Hematopoietic multipotent progenitor cell treated with erythropoietin and hydrocortisone succinate and interleukin-3 and kit ligand, for 17 days (in vitro differentiated cells): Measurements from ENCODE around the gene CALML5.

Source experiments
- DNase-seq: peaks from one replicate; pipeline ENCODE4 v3.0.0-alpha.2; 2015; ENCODE audit warnings: low spot score

The CALML5 gene

GRCh38 chr10:5500910-5501309, 1.5 kb upstream of the CALML5 start:
- no peak for DNase-seq

GRCh38 chr10:5500162-5500670, 846 bp upstream of the CALML5 start:
- DNase-seq: no peak

GRCh38 chr10:5498791-5499492, 428 bp downstream of the CALML5 start:
- no peak for DNase-seq

- DNase-seq: no peak
Observed at GRCh38 chr10:5497948-5498730, 1.2 kb downstream of the CALML5 start.

- DNase-seq: no peak
Observed at GRCh38 chr10:5497289-5497688, 2.1 kb downstream of the CALML5 start.

GRCh38 chr10:5496261-5497250, 2.8 kb downstream of the CALML5 start:
- no peak for DNase-seq

- DNase-seq: no peak
Observed at GRCh38 chr10:5494611-5495010, 4.8 kb downstream of the CALML5 start.

- DNase-seq: no peak
Observed at GRCh38 chr10:5493691-5494090, 5.7 kb downstream of the CALML5 start.

- no peak for DNase-seq
Observed at GRCh38 chr10:5492929-5493576, 6.3 kb downstream of the CALML5 start.

- no peak for DNase-seq
Observed at GRCh38 chr10:5492322-5492855, 7.0 kb downstream of the CALML5 start.

- no peak for DNase-seq
Observed at GRCh38 chr10:5491477-5491876, 7.9 kb downstream of the CALML5 start.

GRCh38 chr10:5490698-5491464, 8.5 kb downstream of the CALML5 start:
- DNase-seq: no peak

- DNase-seq: no peak
Observed at GRCh38 chr10:5490032-5490431, 9.3 kb downstream of the CALML5 start.

- no peak for DNase-seq
Observed at GRCh38 chr10:5488272-5489161, 10.9 kb downstream of the CALML5 start.

GRCh38 chr10:5486853-5487235, 12.5 kb downstream of the CALML5 start:
- no peak for DNase-seq

GRCh38 chr10:5485948-5486852, 13.2 kb downstream of the CALML5 start:
- DNase-seq: no peak

- no peak for DNase-seq
Observed at GRCh38 chr10:5485290-5485689, 14.1 kb downstream of the CALML5 start.

GRCh38 chr10:5484205-5484604, 15.2 kb downstream of the CALML5 start:
- DNase-seq: no peak
